Body of pancreas (tissue), 4 donors: ENCODE results near the gene TARS1. TPM values are rescaled to one million over a fixed set of nuclear protein-coding genes. Genes with fewer than 3 reads are reported as not detected.

Source experiments
- ATAC-seq: fragments of 150-250 bp; one replicate; pipeline ENCODE4 v1.9.1; 2016
- DNase-seq, 4 donors: peaks; one replicate each; pipeline ENCODE4 v3.0.0-alpha.2; 2019
- H3K27ac ChIP-seq, 4 donors: fragments of 200-600 bp; sonication (generic); 1 replicate in 3 of 4; 2 replicates in 1 of 4; pipeline versions ENCODE4 v1.5.1 to v1.6.1; 2016 to 2019; ENCODE audit warnings: mild to moderate bottlenecking in 1 of 4, mixed read lengths in 1 of 4, moderate library complexity in 1 of 4
- H3K27me3 ChIP-seq, 2 donors: fragments of 200-600 bp; sonication (generic); one replicate each; pipeline ENCODE4 v1.6.0; 2016; ENCODE audit warnings: mild to moderate bottlenecking in 1 of 2
- H3K36me3 ChIP-seq, 2 donors: fragments of 200-600 bp; sonication (generic); replicated peaks in 1 of 2; 2 replicates each; pipeline ENCODE4 v1.5.1; 2016; ENCODE audit warnings: low read depth in 2 of 2; ENCODE audit not compliant: insufficient read depth in 1 of 2
- H3K4me1 ChIP-seq: fragments of 200-600 bp; sonication (generic); one replicate; pipeline ENCODE4 v1.6.0; 2016
- H3K4me3 ChIP-seq, 2 donors: fragments of 200-600 bp; sonication (generic); 1 replicate in 1 of 2; 2 replicates in 1 of 2; pipeline ENCODE4 v1.5.1; 2016 to 2019
- H3K9me3 ChIP-seq, 3 donors: fragments of 200-600 bp; sonication (generic); 1 replicate in 2 of 3; 2 replicates in 1 of 3; pipeline ENCODE4 v1.5.1; 2016
- POLR2A ChIP-seq, 3 donors: fragments of 450-650 bp; IDR thresholded peaks; one replicate each; pipeline ENCODE4 v1.6.1; 2016; ENCODE audit warnings: antibody characterized with exemption in 3 of 3, mild to moderate bottlenecking in 2 of 3
- WGBS, 2 donors: methylation state at CpG; one replicate each; pipeline ENCODE4 v1.1.5; 2017; 5-methylcytosine and 5-hydroxymethylcytosine counted together
- intact Hi-C: fragments of 100-400 bp; cut with DNase I; formaldehyde crosslinking; loops from one replicate; pipeline ENCODE4 v1.15.1; 2023
- total RNA-seq, 2 donors: library from RNA; depleted of rRNA; stranded (reverse); fragments of >200 nt; gene quantifications; one replicate each; pipeline ENCODE4 v1.1.0, GENCODE V29; 2016
- TF ChIP-seq, protein P1 (sequence below), 7 experiments: fragments of 450-650 bp in 4 of 7; fragments of 200-600 bp in 3 of 7; sonication (generic) in 3 of 7; IDR thresholded peaks; one replicate each; pipeline ENCODE4 v1.5.1; 2016 to 2019; ENCODE audit warnings: antibody characterized with exemption in 7 of 7

Gene TARS1
- total RNA-seq, 2 donors from 2014 or later = 38.4 to 52.1 TPM

DNA sequence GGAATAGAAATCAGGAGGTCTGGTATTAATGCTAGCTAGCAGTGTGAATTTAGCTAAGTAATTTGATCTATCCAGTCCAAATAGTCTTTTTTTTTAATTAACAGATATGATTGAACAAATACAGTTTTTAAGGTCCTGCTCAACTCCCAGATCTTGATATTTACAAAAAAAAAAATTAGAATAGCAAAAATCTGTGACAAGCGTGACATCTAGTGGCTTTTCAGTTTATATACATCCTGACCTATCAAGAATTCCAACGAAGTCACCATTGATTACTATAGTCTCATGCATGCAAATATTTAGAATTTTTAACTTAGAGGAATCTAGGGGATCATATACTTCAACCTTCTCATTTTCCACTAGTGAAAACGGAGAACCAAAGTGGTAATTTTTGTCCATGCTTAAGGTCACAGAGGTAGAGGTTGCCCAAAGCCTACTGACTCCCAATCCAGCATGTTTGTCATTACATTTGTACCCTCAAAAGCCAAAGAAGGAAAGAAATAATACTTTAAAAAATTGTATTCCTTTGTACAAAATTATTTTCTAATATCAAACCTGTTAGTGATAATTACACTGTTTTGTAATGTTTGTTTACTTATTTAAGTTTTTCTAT, 17.6 kb upstream of the TARS1 start:
- ATAC-seq (no peak), DNase-seq (no peak)
- Histone ChIP-seq H3K9me3 (no peaks in the 10 kb centered on the region), H3K4me1 (no peaks in the 10 kb centered on the region), H3K4me3 (no peak overlapping the region), H3K27ac (no peak overlapping the region), H3K27me3 (peaks cover 0 to 8% of the 10 kb centered on the region in 2 donors), H3K36me3 (no peaks in the 10 kb centered on the region)
- intact Hi-C loops = no loop called here
- WGBS, 2 donors = 2 to 8% methylated on average over 3 of the region's 3 CpGs
- TF ChIP-seq, protein P1, sequence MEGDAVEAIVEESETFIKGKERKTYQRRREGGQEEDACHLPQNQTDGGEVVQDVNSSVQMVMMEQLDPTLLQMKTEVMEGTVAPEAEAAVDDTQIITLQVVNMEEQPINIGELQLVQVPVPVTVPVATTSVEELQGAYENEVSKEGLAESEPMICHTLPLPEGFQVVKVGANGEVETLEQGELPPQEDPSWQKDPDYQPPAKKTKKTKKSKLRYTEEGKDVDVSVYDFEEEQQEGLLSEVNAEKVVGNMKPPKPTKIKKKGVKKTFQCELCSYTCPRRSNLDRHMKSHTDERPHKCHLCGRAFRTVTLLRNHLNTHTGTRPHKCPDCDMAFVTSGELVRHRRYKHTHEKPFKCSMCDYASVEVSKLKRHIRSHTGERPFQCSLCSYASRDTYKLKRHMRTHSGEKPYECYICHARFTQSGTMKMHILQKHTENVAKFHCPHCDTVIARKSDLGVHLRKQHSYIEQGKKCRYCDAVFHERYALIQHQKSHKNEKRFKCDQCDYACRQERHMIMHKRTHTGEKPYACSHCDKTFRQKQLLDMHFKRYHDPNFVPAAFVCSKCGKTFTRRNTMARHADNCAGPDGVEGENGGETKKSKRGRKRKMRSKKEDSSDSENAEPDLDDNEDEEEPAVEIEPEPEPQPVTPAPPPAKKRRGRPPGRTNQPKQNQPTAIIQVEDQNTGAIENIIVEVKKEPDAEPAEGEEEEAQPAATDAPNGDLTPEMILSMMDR (IDR thresholded peaks at IDR 0.05) = peak in 6 of 7 experiments; percentile 11 to 40 (median 30)
- TF ChIP-seq POLR2A (IDR thresholded peaks at IDR 0.05) = no peak

DNA sequence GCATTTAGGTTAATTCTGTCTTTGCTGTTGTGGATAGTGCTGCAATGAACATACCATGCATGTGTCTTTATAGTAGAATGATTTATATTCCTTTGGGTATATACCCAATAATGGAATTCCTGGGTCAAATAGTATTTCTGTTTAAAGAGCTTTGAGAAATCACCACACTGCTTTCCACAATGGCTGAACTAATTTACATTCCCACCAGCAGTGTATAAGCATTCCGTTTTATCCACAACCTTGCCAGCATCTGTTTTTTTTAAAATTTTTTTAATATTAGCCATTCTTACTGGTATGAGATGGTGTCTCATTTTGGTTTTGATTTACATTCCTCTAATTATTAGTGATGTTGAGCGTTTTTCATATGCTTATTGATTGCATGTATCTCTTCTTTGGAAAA, 15.5 kb upstream of the TARS1 start:
- 45 to 46% methylated on average over 2 of the region's 2 CpGs for WGBS, 2 donors
- Histone ChIP-seq H3K4me1 (no peaks in the 10 kb centered on the region), H3K27ac (no peak overlapping the region), H3K9me3 (no peaks in the 10 kb centered on the region), H3K4me3 (no peak overlapping the region), H3K36me3 (no peaks in the 10 kb centered on the region), H3K27me3 (peaks cover 0 to 9% of the 10 kb centered on the region in 2 donors)
- intact Hi-C loops = no loop called here
- TF ChIP-seq POLR2A (IDR thresholded peaks at IDR 0.05) = no peak
- TF ChIP-seq, protein P1 (IDR thresholded peaks at IDR 0.05) = no peak
- DNase-seq (no peak), ATAC-seq (no peak)

DNA sequence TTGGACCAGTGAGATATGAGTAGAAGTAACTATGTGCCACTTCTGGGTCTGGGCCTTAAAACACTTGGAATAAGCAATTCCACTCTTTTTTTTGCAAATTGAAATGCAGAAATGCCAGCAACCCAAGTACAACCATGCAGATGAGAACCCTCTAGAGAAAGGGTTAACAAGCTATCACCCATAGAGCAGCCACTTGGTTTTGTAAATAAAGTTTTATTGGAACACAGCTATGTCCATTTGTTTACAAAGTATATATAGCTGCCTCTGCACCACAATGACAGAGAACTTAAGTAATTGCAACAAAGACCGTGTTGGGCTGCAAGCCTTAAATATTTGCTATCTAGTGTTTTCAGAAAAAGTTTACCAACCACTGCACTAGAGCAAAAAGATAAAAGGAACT, 9.8 kb upstream of the TARS1 start:
- Histone ChIP-seq H3K27me3 (peaks cover 0 to 9% of the 10 kb centered on the region in 2 donors), H3K4me1 (no peaks in the 10 kb centered on the region), H3K36me3 (no peaks in the 10 kb centered on the region), H3K9me3 (no peaks in the 10 kb centered on the region), H3K27ac (no peak overlapping the region), H3K4me3 (no peak overlapping the region)
- TF ChIP-seq, protein P1 (IDR thresholded peaks at IDR 0.05) = no peak
- no peak for TF ChIP-seq POLR2A (IDR thresholded peaks at IDR 0.05)
- intact Hi-C loops = no loop called here
- DNase-seq (no peak), ATAC-seq (no peak)
- WGBS, 2 donors = 61 to 77% methylated on average over 1 of the region's 1 CpG

DNA sequence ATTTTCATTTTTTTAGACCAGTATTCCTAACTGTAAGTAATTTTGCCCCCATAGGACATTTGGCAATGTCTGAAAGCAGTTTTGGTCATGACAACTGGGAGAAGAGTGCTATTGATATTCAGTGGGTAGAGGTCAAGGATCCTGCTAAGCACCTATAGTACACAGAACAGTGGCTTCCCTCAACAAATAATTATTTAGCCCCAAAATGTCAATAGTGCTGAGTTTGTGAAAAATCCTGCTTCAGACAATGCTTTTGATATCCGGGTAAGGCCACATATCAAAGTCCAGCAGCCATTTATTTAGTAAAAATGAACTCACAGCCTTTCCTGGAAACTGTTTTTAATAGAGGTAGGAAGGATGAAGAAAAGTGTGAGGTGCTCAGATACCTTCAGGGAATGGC, 8.1 kb upstream of the TARS1 start:
- ATAC-seq (no peak), DNase-seq (no peak)
- TF ChIP-seq, protein P1 (IDR thresholded peaks at IDR 0.05) = no peak
- TF ChIP-seq POLR2A (IDR thresholded peaks at IDR 0.05) = no peak
- Histone ChIP-seq H3K4me1 (no peaks in the 10 kb centered on the region), H3K27ac (no peak overlapping the region), H3K9me3 (no peaks in the 10 kb centered on the region), H3K27me3 (peaks cover 0 to 6% of the 10 kb centered on the region in 2 donors), H3K36me3 (no peaks in the 10 kb centered on the region), H3K4me3 (no peak overlapping the region)
- intact Hi-C loops = loop anchor here (2.0 kb wide), 1 partner anchor 500 kb away; no protein-coding TSS in a partner anchor
- WGBS, 2 donors = 41 to 84% methylated on average over 1 of the region's 1 CpG
